ENCODE measurements around the gene PADI4. TPM values are rescaled to one million over a fixed set of nuclear protein-coding genes. Genes with fewer than 3 reads are reported as not detected.

Gene PADI4
- total RNA-seq, 4 donors from 2014 or later = 1.2 TPM; not detected in 3

DNA sequence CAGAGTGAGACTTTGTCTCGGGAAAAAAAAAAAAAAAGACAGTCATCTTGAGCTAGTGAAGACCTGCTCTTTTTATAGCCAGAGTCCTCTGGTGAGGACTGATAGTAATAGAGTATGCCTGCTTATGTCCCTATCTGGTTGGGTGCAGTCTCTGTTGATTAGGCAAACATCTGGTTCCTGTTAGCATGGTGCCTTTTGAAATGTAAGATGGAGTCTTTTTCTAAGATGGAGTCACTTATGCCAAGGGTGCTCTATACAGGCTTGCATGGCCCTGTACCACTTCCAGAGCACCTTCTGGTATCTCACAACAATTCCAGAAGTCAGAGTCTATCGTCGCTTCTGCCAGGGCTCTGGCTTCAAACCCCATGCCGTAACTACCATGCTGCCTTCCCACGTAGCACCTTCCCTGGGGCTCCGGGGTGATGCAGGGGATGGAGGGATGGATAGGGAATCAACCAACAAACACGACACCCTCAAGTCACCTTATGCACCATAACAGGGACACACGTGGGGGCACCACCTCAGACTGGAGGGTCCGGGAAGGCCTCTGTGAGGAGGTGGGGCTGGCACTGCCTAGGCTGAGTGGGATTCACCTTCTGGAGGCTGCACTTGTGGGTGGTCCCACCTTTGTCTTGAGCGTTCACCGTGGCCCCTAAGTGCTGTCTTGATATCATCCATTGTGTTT, 52.4 kb downstream of the PADI4 start:
- Histone ChIP-seq H3K4me3 (no peak overlapping the region), H3K27ac (no peak overlapping the region), H3K27me3 (no peaks in the 10 kb centered on the region), H3K9me3 (no peaks in the 10 kb centered on the region), H3K36me3 (no peaks in the 10 kb centered on the region), H3K4me1 (no peaks in the 10 kb centered on the region)
- intact Hi-C loops (cut with DNase I; ENCODE audit: low total_unique reads) = no loop called here
- no peak for DNase-seq
- no peak for TF ChIP-seq POLR2A (IDR thresholded peaks at IDR 0.05)
- TF ChIP-seq, protein P1, sequence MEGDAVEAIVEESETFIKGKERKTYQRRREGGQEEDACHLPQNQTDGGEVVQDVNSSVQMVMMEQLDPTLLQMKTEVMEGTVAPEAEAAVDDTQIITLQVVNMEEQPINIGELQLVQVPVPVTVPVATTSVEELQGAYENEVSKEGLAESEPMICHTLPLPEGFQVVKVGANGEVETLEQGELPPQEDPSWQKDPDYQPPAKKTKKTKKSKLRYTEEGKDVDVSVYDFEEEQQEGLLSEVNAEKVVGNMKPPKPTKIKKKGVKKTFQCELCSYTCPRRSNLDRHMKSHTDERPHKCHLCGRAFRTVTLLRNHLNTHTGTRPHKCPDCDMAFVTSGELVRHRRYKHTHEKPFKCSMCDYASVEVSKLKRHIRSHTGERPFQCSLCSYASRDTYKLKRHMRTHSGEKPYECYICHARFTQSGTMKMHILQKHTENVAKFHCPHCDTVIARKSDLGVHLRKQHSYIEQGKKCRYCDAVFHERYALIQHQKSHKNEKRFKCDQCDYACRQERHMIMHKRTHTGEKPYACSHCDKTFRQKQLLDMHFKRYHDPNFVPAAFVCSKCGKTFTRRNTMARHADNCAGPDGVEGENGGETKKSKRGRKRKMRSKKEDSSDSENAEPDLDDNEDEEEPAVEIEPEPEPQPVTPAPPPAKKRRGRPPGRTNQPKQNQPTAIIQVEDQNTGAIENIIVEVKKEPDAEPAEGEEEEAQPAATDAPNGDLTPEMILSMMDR (IDR thresholded peaks at IDR 0.05) = no peak

- H3K9me3 ChIP-seq = no peaks in the 10 kb centered on the region
- H3K36me3 ChIP-seq = no peaks in the 10 kb centered on the region
- TF ChIP-seq POLR2A (IDR thresholded peaks at IDR 0.05) = no peak
- TF ChIP-seq, protein P1 (IDR thresholded peaks at IDR 0.05) = no peak
- H3K4me3 ChIP-seq = no peak overlapping the region
- H3K27me3 ChIP-seq = no peaks in the 10 kb centered on the region
- H3K27ac ChIP-seq = no peak overlapping the region
- intact Hi-C loops (cut with DNase I; ENCODE audit: low total_unique reads) = no loop called here
- H3K4me1 ChIP-seq = no peaks in the 10 kb centered on the region
- DNase-seq = no peak
Observed at GRCh38 chr1:17361687-17362086, 53.7 kb downstream of the PADI4 start.

DNA sequence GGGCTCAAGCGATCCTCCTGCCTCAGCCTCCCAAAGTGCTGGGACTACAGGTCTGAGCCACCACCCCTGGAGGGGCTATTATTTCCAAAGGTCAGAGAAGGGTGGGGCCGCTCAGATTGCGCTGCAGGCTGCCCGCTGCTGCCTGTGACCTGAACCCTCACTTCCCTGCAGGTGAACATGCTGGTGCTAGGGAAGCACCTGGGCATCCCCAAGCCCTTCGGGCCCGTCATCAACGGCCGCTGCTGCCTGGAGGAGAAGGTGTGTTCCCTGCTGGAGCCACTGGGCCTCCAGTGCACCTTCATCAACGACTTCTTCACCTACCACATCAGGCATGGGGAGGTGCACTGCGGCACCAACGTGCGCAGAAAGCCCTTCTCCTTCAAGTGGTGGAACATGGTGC, 55.4 kb downstream of the PADI4 start:
- no peak overlapping the region for H3K27ac ChIP-seq
- H3K27me3 ChIP-seq = no peaks in the 10 kb centered on the region
- intact Hi-C loops (cut with DNase I; ENCODE audit: low total_unique reads) = no loop called here
- H3K9me3 ChIP-seq = no peaks in the 10 kb centered on the region
- H3K4me1 ChIP-seq = no peaks in the 10 kb centered on the region
- no peak overlapping the region for H3K4me3 ChIP-seq
- DNase-seq = no peak
- H3K36me3 ChIP-seq = no peaks in the 10 kb centered on the region
- TF ChIP-seq, protein P1 (IDR thresholded peaks at IDR 0.05) = no peak
- no peak for TF ChIP-seq POLR2A (IDR thresholded peaks at IDR 0.05)

- Histone ChIP-seq H3K9me3 (no peaks in the 10 kb centered on the region), H3K36me3 (no peaks in the 10 kb centered on the region), H3K27ac (no peak overlapping the region), H3K27me3 (no peaks in the 10 kb centered on the region), H3K4me1 (no peaks in the 10 kb centered on the region), H3K4me3 (no peak overlapping the region)
- no peak for DNase-seq
- TF ChIP-seq, protein P1 (IDR thresholded peaks at IDR 0.05) = no peak
- intact Hi-C loops (cut with DNase I; ENCODE audit: low total_unique reads) = no loop called here
Observed at GRCh38 chr1:17363771-17364170, 55.8 kb downstream of the PADI4 start.

DNA sequence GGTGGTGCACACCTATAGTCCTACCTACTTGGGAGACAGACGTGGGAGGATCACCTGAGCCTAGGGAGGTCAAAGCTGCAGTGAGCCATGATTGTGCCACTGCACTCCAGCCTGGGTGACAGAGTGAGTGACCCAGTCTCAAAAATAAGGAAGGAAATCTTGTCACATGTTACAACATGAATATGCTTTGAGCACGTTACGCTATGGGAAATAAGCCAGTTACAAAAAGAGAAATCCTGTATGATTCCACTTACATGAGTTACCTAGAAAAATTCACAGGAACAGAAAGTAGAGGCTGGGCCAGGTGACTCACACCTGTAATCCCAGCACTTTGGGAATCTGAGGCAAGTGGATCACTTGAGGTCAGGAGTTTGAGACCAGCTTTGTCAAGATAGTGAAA, 57.3 kb downstream of the PADI4 start:
- Histone ChIP-seq H3K4me3 (no peak overlapping the region), H3K27me3 (no peaks in the 10 kb centered on the region), H3K36me3 (no peaks in the 10 kb centered on the region), H3K9me3 (no peaks in the 10 kb centered on the region), H3K4me1 (no peaks in the 10 kb centered on the region), H3K27ac (no peak overlapping the region)
- intact Hi-C loops (cut with DNase I; ENCODE audit: low total_unique reads) = no loop called here
- no peak for DNase-seq
- TF ChIP-seq, protein P1 (IDR thresholded peaks at IDR 0.05) = no peak
- no peak for TF ChIP-seq POLR2A (IDR thresholded peaks at IDR 0.05)
